OCI-LY7 (cell line): ENCODE data around the gene PITPNC1. TPM values are rescaled to one million over a fixed set of nuclear protein-coding genes. Genes with fewer than 3 reads are reported as not detected.

Experiments
- BruUV-seq: library from RNA; stranded (reverse); fragments of 400-500 nt; replicated peaks from 2 replicates; lab custom pipeline; 2021; lab: Mats Ljungman, UMichigan
- CTCF ChIA-PET: fragments of 300-600 bp; sonication (Branson Sonifier 250); formaldehyde crosslinking; loops from one replicate; lab custom pipeline; 2022; ENCODE audit warnings: antibody characterized with exemption; ENCODE audit not compliant: unreplicated experiment; lab: Charles Lee
- POLR2A ChIA-PET: fragments of 300-600 bp; sonication (Branson Sonifier 250); formaldehyde crosslinking; loops from one replicate; lab custom pipeline; 2022; ENCODE audit warnings: antibody characterized with exemption; lab: Charles Lee
- DNase-seq: peaks from one replicate; pipeline ENCODE4 v3.0.0-alpha.2; 2015; ENCODE audit warnings: low spot score
- H2AFZ ChIP-seq: fragments of 200-600 bp; sonication (generic), shearing (Covaris generic); 2 replicates; pipeline ENCODE4 v1.6.1; 2014; ENCODE audit warnings: mild to moderate bottlenecking, antibody characterized with exemption, low read length, moderate library complexity
- H3K27ac ChIP-seq: fragments of 200-600 bp; sonication (generic); 2 replicates; pipeline ENCODE4 v1.5.1; 2014; ENCODE audit warnings: mixed run types, low read depth, mild to moderate bottlenecking, moderate library complexity, low read length, inconsistent platforms; ENCODE audit not compliant: poor library complexity, severe bottlenecking
- H3K36me3 ChIP-seq: fragments of 200-600 bp; sonication (generic); 2 replicates; pipeline ENCODE4 v1.6.1; 2014; ENCODE audit warnings: mild to moderate bottlenecking, antibody characterized with exemption, low read length, moderate library complexity, mixed read lengths; ENCODE audit not compliant: insufficient read depth
- H3K4me1 ChIP-seq: fragments of 200-600 bp; sonication (generic); 2 replicates; pipeline ENCODE4 v1.5.1; 2014; ENCODE audit warnings: mild to moderate bottlenecking, low read length; ENCODE audit not compliant: insufficient read depth, poor library complexity, severe bottlenecking
- H3K4me2 ChIP-seq: fragments of 200-600 bp; sonication (generic); 2 replicates; pipeline ENCODE4 v1.6.1; 2014; ENCODE audit warnings: mild to moderate bottlenecking, low read length
- H3K4me3 ChIP-seq: fragments of 200-600 bp; sonication (generic); 2 replicates; pipeline ENCODE4 v1.5.1; 2014; ENCODE audit warnings: mild to moderate bottlenecking, low read depth, low read length; ENCODE audit not compliant: poor library complexity, severe bottlenecking
- H3K79me2 ChIP-seq: fragments of 200-600 bp; sonication (generic); 2 replicates; pipeline ENCODE4 v1.6.1; 2016; ENCODE audit warnings: low read depth, mild to moderate bottlenecking, low read length, moderate library complexity, mixed read lengths; ENCODE audit not compliant: insufficient read depth
- H3K9me2 ChIP-seq: fragments of 200-600 bp; sonication (generic); 2 replicates; pipeline ENCODE4 v1.6.1; 2016; ENCODE audit warnings: mild to moderate bottlenecking, low read length, mixed read lengths; ENCODE audit not compliant: insufficient read depth
- H3K9me3 ChIP-seq: fragments of 200-600 bp; sonication (generic); 2 replicates; pipeline ENCODE4 v1.6.1; 2014; ENCODE audit warnings: mild to moderate bottlenecking, mixed run types, low read length, mixed read lengths
- H4K20me1 ChIP-seq: fragments of 200-600 bp; sonication (generic); 2 replicates; pipeline ENCODE4 v1.6.1; 2014; ENCODE audit warnings: mild to moderate bottlenecking, antibody characterized with exemption, low read length, moderate library complexity, mixed read lengths; ENCODE audit not compliant: insufficient read depth
- CTCF ChIP-seq: fragments of 200-600 bp; sonication (generic); conservative IDR thresholded peaks from 2 replicates; pipeline ENCODE4 v1.5.1; 2014; ENCODE audit warnings: mild to moderate bottlenecking, antibody characterized with exemption, low read length, moderate library complexity, mixed read lengths
- EZH2phosphoT487 ChIP-seq: fragments of 200-600 bp; sonication (generic); IDR thresholded peaks from 2 replicates; pipeline ENCODE4 v1.6.1; 2018; ENCODE audit warnings: low read depth, borderline replicate concordance, mild to moderate bottlenecking, mixed run types, antibody characterized with exemption, low read length, moderate library complexity, mixed read lengths
- intact Hi-C: fragments of 100-400 bp; cut with micrococcal nuclease; formaldehyde crosslinking; loops from one replicate; pipeline ENCODE4 v1.10.0; 2022; ENCODE audit not compliant: unreplicated experiment
- total RNA-seq, 2 experiments: library from RNA; depleted of rRNA in 1 of 2; stranded (reverse); fragments of >200 nt in 1 of 2; shearing (Covaris generic) in 1 of 2; gene quantifications; 2 replicates each; pipeline ENCODE4 v1.2.3, GENCODE V29; 2014 to 2022

The PITPNC1 gene
- total RNA-seq, 2 experiments from 2014 or later: 14.3 to 21.1 TPM

- intact Hi-C loops: no loop called here
- BruUV-seq: no TSS peak
- H3K9me2 ChIP-seq: no peaks in the 10 kb centered on the region
- no peak overlapping the region for H2AFZ ChIP-seq
- no peak for DNase-seq
- no peaks in the 10 kb centered on the region for H3K79me2 ChIP-seq
- H4K20me1 ChIP-seq: no peaks in the 10 kb centered on the region
- no peak for TF ChIP-seq CTCF
- no peak for TF ChIP-seq EZH2phosphoT487
- H3K9me3 ChIP-seq: no peaks in the 10 kb centered on the region
- ChIA-PET POLR2A (no interaction called here), CTCF (no interaction called here)
- H3K4me1 ChIP-seq: peaks cover 11% of the 10 kb centered on the region
- H3K36me3 ChIP-seq: no peaks in the 10 kb centered on the region
- no peak overlapping the region for H3K4me3 ChIP-seq
- H3K27ac ChIP-seq: no peak overlapping the region
- H3K4me2 ChIP-seq: no peak overlapping the region
Measured at GRCh38 chr17:67569873-67570272, 192.8 kb downstream of the PITPNC1 start.

GRCh38 chr17:67570797-67571196 is 193.7 kb downstream of the PITPNC1 start:
- H3K4me1 ChIP-seq: peaks cover 13% of the 10 kb centered on the region
- no peak overlapping the region for H3K4me3 ChIP-seq
- no peak for DNase-seq
- no peaks in the 10 kb centered on the region for H3K9me2 ChIP-seq
- ChIA-PET CTCF (no interaction called here), POLR2A (no interaction called here)
- intact Hi-C loops: no loop called here
- no TSS peak for BruUV-seq
- H3K27ac ChIP-seq: no peak overlapping the region
- no peak overlapping the region for H3K4me2 ChIP-seq
- no peak for TF ChIP-seq CTCF
- no peak for TF ChIP-seq EZH2phosphoT487
- H3K79me2 ChIP-seq: no peaks in the 10 kb centered on the region
- H3K36me3 ChIP-seq: no peaks in the 10 kb centered on the region
- no peaks in the 10 kb centered on the region for H3K9me3 ChIP-seq
- H4K20me1 ChIP-seq: no peaks in the 10 kb centered on the region
- no peak overlapping the region for H2AFZ ChIP-seq

GRCh38 chr17:67571478-67571877 is 194.4 kb downstream of the PITPNC1 start:
- peaks cover 13% of the 10 kb centered on the region for H3K4me1 ChIP-seq
- CTCF ChIA-PET: no interaction called here
- no peak overlapping the region for H2AFZ ChIP-seq
- no peaks in the 10 kb centered on the region for H3K9me3 ChIP-seq
- H3K9me2 ChIP-seq: no peaks in the 10 kb centered on the region
- TF ChIP-seq EZH2phosphoT487: no peak
- no peak for TF ChIP-seq CTCF
- no peak for DNase-seq
- no peak overlapping the region for H3K27ac ChIP-seq
- intact Hi-C loops: no loop called here
- H3K36me3 ChIP-seq: no peaks in the 10 kb centered on the region
- no TSS peak for BruUV-seq
- H3K4me2 ChIP-seq: no peak overlapping the region
- POLR2A ChIA-PET: no interaction called here
- no peaks in the 10 kb centered on the region for H4K20me1 ChIP-seq
- H3K4me3 ChIP-seq: no peak overlapping the region
- no peaks in the 10 kb centered on the region for H3K79me2 ChIP-seq
